ENCODE data around the gene TRAPPC11. TPM values are rescaled to one million over a fixed set of nuclear protein-coding genes. Genes with fewer than 3 reads are reported as not detected.

TRAPPC11 gene
- total and polyA plus RNA-seq, 9 of the 15 experiments (the other 6 are each of a cell fraction or from before 2014, with no cell fraction given) = 11.6 to 49.0 (median 28.7) TPM

- TF ChIP-seq, protein P1, sequence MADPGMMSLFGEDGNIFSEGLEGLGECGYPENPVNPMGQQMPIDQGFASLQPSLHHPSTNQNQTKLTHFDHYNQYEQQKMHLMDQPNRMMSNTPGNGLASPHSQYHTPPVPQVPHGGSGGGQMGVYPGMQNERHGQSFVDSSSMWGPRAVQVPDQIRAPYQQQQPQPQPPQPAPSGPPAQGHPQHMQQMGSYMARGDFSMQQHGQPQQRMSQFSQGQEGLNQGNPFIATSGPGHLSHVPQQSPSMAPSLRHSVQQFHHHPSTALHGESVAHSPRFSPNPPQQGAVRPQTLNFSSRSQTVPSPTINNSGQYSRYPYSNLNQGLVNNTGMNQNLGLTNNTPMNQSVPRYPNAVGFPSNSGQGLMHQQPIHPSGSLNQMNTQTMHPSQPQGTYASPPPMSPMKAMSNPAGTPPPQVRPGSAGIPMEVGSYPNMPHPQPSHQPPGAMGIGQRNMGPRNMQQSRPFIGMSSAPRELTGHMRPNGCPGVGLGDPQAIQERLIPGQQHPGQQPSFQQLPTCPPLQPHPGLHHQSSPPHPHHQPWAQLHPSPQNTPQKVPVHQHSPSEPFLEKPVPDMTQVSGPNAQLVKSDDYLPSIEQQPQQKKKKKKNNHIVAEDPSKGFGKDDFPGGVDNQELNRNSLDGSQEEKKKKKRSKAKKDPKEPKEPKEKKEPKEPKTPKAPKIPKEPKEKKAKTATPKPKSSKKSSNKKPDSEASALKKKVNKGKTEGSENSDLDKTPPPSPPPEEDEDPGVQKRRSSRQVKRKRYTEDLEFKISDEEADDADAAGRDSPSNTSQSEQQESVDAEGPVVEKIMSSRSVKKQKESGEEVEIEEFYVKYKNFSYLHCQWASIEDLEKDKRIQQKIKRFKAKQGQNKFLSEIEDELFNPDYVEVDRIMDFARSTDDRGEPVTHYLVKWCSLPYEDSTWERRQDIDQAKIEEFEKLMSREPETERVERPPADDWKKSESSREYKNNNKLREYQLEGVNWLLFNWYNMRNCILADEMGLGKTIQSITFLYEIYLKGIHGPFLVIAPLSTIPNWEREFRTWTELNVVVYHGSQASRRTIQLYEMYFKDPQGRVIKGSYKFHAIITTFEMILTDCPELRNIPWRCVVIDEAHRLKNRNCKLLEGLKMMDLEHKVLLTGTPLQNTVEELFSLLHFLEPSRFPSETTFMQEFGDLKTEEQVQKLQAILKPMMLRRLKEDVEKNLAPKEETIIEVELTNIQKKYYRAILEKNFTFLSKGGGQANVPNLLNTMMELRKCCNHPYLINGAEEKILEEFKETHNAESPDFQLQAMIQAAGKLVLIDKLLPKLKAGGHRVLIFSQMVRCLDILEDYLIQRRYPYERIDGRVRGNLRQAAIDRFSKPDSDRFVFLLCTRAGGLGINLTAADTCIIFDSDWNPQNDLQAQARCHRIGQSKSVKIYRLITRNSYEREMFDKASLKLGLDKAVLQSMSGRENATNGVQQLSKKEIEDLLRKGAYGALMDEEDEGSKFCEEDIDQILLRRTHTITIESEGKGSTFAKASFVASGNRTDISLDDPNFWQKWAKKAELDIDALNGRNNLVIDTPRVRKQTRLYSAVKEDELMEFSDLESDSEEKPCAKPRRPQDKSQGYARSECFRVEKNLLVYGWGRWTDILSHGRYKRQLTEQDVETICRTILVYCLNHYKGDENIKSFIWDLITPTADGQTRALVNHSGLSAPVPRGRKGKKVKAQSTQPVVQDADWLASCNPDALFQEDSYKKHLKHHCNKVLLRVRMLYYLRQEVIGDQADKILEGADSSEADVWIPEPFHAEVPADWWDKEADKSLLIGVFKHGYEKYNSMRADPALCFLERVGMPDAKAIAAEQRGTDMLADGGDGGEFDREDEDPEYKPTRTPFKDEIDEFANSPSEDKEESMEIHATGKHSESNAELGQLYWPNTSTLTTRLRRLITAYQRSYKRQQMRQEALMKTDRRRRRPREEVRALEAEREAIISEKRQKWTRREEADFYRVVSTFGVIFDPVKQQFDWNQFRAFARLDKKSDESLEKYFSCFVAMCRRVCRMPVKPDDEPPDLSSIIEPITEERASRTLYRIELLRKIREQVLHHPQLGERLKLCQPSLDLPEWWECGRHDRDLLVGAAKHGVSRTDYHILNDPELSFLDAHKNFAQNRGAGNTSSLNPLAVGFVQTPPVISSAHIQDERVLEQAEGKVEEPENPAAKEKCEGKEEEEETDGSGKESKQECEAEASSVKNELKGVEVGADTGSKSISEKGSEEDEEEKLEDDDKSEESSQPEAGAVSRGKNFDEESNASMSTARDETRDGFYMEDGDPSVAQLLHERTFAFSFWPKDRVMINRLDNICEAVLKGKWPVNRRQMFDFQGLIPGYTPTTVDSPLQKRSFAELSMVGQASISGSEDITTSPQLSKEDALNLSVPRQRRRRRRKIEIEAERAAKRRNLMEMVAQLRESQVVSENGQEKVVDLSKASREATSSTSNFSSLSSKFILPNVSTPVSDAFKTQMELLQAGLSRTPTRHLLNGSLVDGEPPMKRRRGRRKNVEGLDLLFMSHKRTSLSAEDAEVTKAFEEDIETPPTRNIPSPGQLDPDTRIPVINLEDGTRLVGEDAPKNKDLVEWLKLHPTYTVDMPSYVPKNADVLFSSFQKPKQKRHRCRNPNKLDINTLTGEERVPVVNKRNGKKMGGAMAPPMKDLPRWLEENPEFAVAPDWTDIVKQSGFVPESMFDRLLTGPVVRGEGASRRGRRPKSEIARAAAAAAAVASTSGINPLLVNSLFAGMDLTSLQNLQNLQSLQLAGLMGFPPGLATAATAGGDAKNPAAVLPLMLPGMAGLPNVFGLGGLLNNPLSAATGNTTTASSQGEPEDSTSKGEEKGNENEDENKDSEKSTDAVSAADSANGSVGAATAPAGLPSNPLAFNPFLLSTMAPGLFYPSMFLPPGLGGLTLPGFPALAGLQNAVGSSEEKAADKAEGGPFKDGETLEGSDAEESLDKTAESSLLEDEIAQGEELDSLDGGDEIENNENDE (IDR thresholded peaks at IDR 0.05; ENCODE audit: low read depth, low read length) = no peak
- TF ChIP-seq NFXL1 (CRISPR knock-in tag; IDR thresholded peaks at IDR 0.05) (no peak), PURB (CRISPR knock-in tag; IDR thresholded peaks at IDR 0.05; ENCODE audit: low read depth) (no peak), PPARD (CRISPR knock-in tag; IDR thresholded peaks at IDR 0.05) (no peak)
These were observed 20.7 kb upstream of the TRAPPC11 start (continued) for GRCh38 chr4:183638436-183638835.
